Measurements from ENCODE around the gene ANKLE2.

Gene ANKLE2

DNA sequence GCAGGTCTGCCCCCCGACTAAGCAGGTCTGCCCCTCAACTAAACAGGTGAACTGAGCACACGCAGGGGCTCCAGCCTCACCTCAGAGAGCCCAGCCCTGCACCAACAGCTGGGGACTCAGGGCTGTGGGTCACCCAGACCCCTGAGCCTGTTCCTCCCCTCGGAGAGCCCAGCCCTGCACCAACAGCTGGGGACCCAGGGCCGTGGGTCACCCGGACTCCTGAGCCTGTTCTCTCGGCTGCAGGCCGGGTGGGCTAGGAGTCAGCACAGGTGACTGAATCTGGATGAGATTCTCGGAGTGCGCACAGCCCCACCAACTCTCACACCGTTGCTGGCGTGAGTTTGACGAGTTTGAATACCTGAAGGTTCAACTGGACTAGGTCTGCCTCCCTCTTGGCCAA lies 20.3 kb upstream of the ANKLE2 start (continued):
- TF ChIP-seq PRDM2 (tag by site-specific recombination; IDR thresholded peaks at IDR 0.05; ENCODE audit: borderline replicate concordance) (no peak), ZNF768 (tag by site-specific recombination; IDR thresholded peaks at IDR 0.05) (no peak), ZNF600 (tag by site-specific recombination; IDR thresholded peaks at IDR 0.05) (no peak), ZIC2 (tag by site-specific recombination; IDR thresholded peaks at IDR 0.05) (no peak)
- TF ChIP-seq, protein P1, sequence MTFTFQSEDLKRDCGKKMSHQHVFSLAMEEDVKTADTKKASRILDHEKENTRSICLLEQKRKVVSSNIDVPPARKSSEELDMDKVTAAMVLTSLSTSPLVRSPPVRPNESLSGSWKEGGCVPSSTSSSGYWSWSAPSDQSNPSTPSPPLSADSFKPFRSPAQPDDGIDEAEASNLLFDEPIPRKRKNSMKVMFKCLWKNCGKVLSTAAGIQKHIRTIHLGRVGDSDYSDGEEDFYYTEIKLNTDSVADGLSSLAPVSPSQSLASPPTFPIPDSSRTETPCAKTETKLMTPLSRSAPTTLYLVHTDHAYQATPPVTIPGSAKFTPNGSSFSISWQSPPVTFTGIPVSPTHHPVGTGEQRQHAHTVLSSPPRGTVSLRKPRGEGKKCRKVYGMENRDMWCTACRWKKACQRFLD (tag by site-specific recombination; IDR thresholded peaks at IDR 0.05) = no peak

DNA sequence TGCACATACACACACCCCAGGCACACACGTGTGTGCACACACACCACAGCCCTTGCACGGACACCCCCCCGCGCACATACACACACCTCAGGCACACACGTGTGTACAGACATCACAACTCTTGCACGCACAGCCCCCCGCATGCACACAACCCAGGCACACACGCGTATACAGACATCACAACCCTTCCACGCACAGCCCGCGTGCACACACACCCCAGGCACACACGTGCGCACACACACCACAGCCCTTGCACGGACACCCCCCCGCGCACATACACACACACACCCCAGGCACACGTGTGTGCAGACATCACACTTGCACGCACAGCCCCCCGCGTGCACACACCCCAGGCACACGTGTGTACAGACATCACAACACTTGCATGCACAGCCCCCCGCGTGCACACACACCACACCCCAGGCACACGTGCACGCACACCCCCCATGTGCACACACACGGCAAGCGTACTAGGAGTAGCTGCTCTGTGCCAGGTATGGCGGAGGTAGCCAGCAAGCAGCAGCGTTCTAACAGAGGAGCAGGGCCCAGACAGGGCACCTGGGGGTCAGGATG lies 18.2 kb upstream of the ANKLE2 start:
- Histone ChIP-seq H3K9me3 (ENCODE audit: control insufficient read depth, insufficient read depth, low read depth, low read length) (no peaks in the 10 kb centered on the region), H3K36me3 (ENCODE audit: control insufficient read depth in 2 of 2, insufficient read depth in 1 of 2, low read length in 2 of 2) (peaks cover 18 to 94% of the 10 kb centered on the region in 2 experiments; a peak in 2 of 3 replicates), H3K4me3 (ENCODE audit: low read depth, low read length) (no peak overlapping the region), H3K27ac (ENCODE audit: extremely low read depth, low read depth, low read length) (no peak overlapping the region), H3K4me1 (ENCODE audit: control insufficient read depth, insufficient read depth, low read length) (no peaks in the 10 kb centered on the region)
- peak; percentile 56 for TF ChIP-seq ZSCAN4 (tag by site-specific recombination; IDR thresholded peaks at IDR 0.05)
- TF ChIP-seq, protein P2, sequence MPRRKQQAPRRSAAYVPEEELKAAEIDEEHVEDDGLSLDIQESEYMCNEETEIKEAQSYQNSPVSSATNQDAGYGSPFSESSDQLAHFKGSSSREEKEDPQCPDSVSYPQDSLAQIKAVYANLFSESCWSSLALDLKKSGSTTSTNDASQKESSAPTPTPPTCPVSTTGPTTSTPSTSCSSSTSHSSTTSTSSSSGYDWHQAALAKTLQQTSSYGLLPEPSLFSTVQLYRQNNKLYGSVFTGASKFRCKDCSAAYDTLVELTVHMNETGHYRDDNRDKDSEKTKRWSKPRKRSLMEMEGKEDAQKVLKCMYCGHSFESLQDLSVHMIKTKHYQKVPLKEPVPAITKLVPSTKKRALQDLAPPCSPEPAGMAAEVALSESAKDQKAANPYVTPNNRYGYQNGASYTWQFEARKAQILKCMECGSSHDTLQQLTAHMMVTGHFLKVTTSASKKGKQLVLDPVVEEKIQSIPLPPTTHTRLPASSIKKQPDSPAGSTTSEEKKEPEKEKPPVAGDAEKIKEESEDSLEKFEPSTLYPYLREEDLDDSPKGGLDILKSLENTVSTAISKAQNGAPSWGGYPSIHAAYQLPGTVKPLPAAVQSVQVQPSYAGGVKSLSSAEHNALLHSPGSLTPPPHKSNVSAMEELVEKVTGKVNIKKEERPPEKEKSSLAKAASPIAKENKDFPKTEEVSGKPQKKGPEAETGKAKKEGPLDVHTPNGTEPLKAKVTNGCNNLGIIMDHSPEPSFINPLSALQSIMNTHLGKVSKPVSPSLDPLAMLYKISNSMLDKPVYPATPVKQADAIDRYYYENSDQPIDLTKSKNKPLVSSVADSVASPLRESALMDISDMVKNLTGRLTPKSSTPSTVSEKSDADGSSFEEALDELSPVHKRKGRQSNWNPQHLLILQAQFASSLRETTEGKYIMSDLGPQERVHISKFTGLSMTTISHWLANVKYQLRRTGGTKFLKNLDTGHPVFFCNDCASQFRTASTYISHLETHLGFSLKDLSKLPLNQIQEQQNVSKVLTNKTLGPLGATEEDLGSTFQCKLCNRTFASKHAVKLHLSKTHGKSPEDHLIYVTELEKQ (tag by site-specific recombination; IDR thresholded peaks at IDR 0.05; ENCODE audit: borderline replicate concordance) = no peak
- ChIA-PET POLR2A (no interaction called here), CTCF (no interaction called here)

- H3K4me1 ChIP-seq (ENCODE audit: control insufficient read depth, insufficient read depth, low read length) = no peaks in the 10 kb centered on the region
- H3K36me3 ChIP-seq (ENCODE audit: control insufficient read depth in 2 of 2, insufficient read depth in 1 of 2, low read length in 2 of 2) = peaks cover 14 to 94% of the 10 kb centered on the region in 2 experiments; a peak in 2 of 3 replicates
- no peaks in the 10 kb centered on the region for H3K9me3 ChIP-seq (ENCODE audit: control insufficient read depth, insufficient read depth, low read depth, low read length)
- H3K4me3 ChIP-seq (ENCODE audit: low read depth, low read length) = no peak overlapping the region
- ChIA-PET CTCF (interaction anchor here (0.6 kb wide), 1 partner anchor 15 kb away, joined by 3 read pairs; no protein-coding TSS in a partner anchor), POLR2A (interaction anchor here (0.6 kb wide), 1 partner anchor 22 kb away, joined by 5 read pairs; no protein-coding TSS in a partner anchor)
- no peak overlapping the region for H3K27ac ChIP-seq (ENCODE audit: extremely low read depth, low read depth, low read length)
- TF ChIP-seq ZNF843 (tag by site-specific recombination; IDR thresholded peaks at IDR 0.05) (no peak), ZNF350 (tag by site-specific recombination; IDR thresholded peaks at IDR 0.05) (no peak), OSR2 (tag by site-specific recombination; IDR thresholded peaks at IDR 0.05) (no peak), ZFP69B (tag by site-specific recombination; IDR thresholded peaks at IDR 0.05) (no peak), ZBTB17 (tag by site-specific recombination; IDR thresholded peaks at IDR 0.05) (no peak), ZNF341 (tag by site-specific recombination; IDR thresholded peaks at IDR 0.05; ENCODE audit: low read depth) (no peak), ZBTB48 (tag by site-specific recombination; IDR thresholded peaks at IDR 0.05) (no peak), ZNF501 (tag by site-specific recombination; IDR thresholded peaks at IDR 0.05) (no peak), ZNF174 (tag by site-specific recombination; IDR thresholded peaks at IDR 0.05) (no peak), SP3 (tag by site-specific recombination; IDR thresholded peaks at IDR 0.05) (no peak), ZNF426 (tag by site-specific recombination; IDR thresholded peaks at IDR 0.05) (no peak), ZNF18 (tag by site-specific recombination; IDR thresholded peaks at IDR 0.05) (no peak), ZNF571 (tag by site-specific recombination; IDR thresholded peaks at IDR 0.05) (no peak)
These were observed 16.0 kb upstream of the ANKLE2 start for GRCh38 chr12:132777614-132778013.
